DMS53 treated with DMSO at 0.1 percent for 48 hours (cell line): ENCODE results near the gene CAPN1.
"Not testable (repeated sequence)": the region's sequence is repeated elsewhere in the genome, so short reads cannot be mapped to it uniquely, and the experiment has no call there.

Experiments
- DNase-seq: peaks from one replicate; lab custom pipeline; 2025; ENCODE audit not compliant: unreplicated experiment; lab: John Stamatoyannopoulos, UW

The CAPN1 gene

DNA sequence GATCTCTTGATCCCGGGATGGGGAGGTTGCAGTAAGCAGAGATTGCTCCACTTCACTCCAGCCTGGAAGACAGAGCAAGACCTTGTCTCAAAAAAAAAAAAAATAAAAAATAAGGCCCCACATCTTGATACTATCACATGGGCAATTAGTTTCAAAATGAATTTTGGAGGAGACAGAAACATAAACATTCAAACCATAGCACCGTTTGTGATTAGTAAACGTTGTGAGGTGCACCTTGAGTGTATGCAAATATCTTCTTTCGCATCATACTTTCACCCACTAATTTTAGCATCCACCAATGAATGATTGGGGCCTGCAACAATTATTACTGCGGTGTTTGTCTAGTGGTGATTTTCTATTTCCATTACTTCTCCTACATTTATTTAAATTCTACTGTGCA, 22.7 kb upstream of the CAPN1 start:
- no peak for DNase-seq

DNA sequence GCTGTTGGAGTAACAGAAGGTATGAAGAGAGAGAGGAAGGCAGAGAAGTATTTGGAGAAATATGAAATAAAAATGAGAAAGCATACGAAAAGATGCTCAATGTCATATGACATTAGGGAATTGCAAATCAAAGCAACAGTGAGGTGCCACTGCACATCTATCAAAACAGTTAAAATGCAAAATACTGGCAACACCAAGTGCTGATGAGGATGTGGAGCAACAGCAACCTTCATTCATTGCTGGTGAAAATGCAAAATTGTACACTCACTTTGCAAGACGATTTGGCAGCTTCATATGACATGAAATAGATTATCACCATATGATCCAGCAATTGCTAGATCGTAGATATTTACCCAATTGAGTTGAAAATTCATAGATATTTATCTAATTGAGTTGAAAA, 21.1 kb upstream of the CAPN1 start:
- DNase-seq: no peak

DNA sequence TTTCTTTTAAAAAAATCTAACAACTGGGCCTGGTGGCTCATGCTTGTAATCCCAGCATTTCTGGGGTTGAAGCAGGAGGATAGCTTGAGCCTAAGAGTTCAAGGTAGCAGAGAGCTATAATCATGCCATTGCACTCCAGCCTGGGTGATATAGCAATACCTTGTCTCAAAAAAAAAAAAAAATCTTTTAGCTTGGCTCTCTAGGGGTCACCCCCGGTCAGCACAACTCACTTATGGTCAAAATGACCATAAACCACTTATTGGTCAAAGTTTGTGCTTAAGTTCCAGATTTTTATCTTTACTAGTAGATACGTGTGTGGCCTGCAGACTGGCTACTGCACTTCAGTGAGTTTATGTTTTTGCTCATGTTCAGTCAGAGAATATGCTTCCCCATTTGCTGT, 18.0 kb upstream of the CAPN1 start:
- DNase-seq: no peak

DNA sequence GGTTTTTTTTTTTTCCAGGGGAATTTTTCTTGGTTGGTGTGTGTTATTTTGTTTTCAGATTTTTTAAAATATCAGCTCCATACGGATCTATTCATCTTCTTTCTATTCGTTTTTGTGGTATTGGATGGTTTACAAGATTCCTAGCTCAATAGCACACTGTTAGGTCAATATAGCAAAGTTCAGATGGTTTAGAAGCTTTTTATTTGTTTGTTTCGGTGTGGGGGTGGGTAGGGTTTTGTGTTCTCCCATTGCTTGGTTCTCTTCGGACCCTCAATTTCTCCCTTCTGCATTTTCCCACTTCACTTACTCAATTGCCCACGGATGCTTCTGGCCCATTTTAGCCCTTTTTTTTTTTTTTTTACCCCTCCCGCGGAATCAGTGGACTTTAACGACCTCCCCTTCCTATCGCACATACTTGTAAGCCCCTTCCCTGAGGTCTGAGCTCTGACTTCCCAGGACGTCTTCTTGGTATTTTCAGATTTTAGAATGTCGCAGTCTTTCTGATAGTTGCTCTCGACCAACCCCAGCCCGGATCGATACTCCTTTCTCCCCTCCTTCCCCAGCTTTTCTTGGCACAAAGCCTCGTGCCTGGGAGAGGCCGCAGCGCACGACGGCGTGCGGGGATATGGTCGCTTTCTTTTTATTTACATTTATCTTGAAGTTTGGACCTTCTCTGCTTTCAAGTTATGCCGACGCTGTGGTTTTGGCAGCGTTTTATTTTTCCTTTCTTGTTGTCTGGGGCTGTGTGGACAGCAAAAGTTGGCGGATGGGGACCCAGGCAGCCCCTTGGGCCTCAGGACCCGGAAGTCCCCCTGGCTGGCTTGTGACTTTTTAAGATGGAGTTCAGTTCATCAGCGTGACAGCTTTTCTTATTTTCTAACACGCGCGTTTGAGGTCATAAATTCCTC, 16.1 kb upstream of the CAPN1 start:
- DNase-seq: peak; percentile 18

DNA sequence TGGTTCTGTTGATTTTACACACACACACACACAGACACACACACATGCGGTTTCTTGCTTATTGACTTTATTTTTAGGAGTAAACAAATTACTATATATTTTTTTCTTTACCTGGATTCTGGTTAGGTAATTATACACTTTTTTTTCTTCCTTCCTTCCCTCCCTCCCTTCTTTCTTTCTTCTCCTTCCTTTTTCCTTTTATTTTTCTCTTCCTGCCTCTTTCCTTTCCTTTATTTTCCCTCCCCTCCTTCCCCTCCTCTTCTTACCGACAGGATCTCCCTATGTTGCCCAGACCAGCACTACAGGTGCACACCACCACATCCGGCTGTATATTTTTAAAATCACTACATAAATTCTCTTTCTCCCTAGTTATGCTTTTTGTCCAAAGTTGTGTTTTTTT, 14.8 kb upstream of the CAPN1 start:
- DNase-seq: no peak

DNA sequence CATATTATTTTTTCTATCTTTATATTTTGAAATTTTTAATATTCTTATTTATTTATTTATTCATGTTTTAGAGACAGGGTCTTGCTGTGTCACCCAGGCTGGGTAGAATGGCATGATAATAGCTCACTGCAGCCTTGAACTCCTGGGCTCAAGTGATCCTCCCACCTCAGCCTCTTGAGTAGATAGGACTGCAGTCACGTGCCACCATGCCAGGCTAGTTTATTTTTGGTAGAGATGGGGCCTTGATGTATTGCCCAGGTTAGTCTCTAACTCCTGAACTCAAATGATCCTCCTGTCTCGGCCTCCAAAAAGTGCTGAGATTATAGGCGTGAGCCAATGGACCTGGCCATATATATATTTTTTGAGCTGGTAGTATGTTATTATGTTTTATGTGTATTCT, 14.1 kb upstream of the CAPN1 start:
- DNase-seq: no peak

DNA sequence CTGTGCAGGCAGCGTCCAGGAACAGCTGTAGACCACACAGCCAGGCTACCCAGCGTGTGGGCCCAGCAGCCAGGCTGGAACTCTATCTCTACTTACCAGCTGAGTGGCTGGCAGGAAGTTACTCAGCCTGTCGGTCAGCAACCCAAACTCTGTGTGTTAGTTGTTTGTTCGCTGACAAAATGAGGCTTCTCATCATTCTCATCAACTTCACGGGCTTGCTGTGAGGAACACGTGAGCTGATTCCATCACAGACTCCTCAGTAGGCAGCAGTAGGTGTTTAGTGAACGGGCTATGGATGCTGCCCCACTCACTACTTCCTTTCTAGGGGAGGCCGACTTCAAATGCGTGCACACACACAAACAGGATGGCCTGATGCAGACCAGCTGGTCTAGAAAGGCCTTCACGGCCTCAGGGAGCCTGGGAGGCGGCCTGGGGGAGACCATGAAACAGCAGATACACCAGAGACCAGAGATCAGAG, 12.5 kb upstream of the CAPN1 start:
- no peak for DNase-seq

DNA sequence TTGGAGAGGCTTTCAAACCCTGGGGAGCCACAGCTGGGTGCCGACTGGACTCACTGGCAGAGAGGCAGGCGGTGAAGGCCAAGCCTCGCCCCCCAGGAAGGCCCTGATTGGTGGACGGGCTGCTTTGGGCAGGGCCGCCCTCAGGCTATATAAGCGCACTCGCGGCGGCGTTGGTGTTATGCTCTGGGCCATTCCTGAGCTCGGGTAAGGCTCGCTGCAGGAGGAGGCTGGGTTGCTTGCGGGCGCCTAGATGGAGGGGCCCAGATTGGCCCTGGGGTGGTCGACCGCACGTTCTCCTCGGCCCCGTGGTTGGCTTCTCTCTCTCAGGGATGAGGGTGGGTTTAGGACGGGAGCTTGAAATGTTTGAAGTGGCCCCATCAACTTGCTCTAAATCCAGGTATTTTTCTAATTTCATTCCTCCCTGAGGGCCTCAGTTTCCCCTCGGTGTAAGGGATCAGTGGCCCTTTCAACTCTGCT, 11.6 kb upstream of the CAPN1 start, which contains the start of gene SPDYC:
SPDYC (plus strand) TSS at position 176 of the 477 bp plus-strand sequence. CDS start 1,125 bp downstream, outside the sequence.
- no peak for DNase-seq

DNA sequence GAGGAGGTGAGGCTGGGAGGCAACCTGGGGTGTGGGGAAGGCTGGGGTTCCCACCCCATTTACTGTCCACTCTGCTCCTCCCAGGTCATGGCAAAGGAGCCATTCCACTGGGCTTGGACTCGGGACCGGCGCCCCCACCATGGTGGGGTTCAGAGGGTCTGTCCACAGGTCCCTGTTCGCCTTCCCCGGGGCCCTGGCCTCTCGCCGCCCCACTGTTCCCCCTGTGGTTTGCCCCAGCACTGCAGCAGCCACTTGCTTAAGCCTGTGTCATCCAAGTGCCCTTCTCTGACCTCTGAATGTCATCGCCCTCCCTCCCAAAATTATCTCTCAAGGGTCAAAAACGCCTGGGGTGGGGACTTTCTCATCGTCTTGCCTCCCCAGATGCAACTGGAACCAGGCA, 9.1 kb upstream of the CAPN1 start:
- DNase-seq: no peak

DNA sequence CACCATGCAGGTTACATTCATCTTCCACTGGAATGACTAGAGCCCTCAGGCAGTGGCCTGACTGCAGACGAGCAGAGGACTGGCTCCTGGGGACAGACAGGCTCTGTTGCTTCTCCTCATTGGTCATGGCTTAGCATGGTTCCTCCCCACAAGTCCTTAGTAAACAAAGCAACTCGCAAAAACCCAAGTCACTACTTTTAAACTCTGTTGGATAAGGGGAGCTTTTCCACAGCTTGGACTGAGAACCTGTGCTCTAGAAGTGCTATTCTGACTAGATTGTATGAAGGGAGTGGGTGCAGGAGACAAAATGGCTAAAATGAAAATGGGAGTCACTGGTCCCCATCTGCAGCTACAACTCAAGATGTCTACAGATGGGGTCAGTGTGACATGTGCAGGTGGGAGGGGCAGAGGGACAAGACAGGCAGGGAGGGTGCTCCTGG, 7.1 kb upstream of the CAPN1 start:
- DNase-seq: not testable (repeated sequence)

DNA sequence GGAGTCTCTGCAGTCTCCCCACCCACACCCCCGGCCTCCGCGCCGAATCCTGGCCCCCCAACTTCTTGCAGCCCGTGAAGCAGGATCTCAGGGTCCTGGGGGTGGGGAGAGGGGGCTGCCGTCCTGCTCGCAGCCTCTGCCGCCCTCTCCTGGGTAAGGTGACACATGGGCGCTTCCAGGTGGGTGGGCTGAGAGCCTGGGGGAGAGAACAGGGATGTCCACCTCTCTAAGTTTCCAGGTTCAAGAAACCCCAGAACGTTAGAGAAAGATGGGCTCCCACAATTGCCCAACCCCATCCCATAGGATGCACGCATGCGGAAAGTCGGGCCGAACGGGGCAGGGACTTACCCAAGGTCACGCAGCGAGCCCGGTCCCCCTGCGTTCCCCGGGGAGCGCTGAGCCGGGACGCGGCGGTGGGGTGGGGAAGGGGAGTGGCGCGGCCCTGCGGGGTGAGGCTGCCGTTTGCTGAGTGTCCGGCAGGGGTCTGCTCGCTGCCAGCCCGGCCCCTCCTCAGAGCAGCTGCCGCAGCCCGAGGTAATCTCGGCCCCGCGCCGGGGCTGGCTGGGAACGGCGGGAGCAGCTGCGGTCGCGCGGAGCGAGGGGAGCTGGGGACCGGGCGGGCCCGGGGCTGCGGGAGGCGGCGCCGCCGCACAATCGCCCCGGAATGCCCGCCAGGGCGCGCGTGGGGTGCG, 705 bp upstream of the CAPN1 start:
- peak; percentile 35 for DNase-seq

DNA sequence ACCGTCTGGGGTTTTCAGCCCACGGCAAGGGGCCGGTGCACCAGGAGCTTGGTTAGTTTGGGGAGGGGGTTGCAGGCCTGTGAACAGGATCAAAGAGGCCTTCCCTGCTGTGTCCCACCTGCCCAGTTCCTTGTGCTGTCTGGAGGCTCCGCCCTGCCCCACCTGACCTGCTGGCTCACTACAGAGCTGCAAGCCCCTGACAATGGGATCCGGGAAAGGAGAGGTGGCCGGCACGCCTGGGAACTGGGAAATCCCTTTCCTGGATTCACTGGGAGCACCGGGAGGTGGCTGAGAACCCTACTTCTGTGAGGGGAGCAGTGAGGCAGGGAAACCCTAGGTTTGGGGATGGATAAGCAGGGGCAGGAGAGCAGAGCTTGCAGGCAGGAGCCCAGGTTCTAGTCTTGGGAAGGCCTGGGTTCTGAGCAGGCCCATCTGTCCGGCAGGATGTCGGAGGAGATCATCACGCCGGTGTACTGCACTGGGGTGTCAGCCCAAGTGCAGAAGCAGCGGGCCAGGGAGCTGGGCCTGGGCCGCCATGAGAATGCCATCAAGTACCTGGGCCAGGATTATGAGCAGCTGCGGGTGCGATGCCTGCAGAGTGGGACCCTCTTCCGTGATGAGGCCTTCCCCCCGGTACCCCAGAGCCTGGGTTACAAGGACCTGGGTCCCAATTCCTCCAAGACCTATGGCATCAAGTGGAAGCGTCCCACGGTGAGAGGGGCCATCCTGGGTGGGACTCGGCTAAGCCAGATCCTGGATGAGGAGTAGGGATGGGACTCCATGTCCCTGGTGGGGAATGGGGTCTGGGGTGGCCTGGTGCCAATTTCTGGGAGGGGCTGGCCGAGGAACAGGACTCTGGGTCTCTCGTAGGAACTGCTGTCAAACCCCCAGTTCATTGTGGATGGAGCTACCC, 786 bp downstream of the CAPN1 start:
- no peak for DNase-seq

DNA sequence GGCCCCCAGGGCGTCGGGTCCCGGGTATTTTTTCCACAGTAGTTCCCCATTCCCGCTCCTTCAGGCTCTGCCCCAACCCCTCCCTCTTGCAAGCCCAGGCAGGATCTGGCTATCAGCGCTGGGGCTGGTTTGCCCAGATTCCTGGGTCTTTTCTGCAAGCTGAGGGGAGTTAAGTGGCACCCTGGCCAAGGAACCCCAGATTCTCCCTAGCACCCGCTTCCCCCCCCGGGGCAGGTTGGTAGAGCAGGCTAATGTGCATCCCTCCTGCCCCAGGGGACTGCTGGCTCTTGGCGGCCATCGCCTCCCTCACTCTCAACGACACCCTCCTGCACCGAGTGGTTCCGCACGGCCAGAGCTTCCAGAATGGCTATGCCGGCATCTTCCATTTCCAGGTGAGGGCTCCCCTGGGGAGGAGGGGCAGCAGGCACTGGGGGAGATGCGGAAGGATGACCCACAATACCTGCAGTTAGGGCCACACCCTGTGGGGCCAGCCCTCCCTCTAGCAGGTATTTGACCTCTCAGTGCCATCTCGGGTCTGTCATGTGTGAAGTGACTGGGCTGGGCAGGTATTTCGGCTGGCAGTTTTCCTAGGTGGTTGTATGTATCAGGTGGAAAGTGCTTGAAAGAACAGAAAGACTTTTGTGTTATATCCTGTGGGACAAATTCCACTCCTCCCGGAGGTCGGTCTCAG, 1.6 kb downstream of the CAPN1 start:
- no peak for DNase-seq

DNA sequence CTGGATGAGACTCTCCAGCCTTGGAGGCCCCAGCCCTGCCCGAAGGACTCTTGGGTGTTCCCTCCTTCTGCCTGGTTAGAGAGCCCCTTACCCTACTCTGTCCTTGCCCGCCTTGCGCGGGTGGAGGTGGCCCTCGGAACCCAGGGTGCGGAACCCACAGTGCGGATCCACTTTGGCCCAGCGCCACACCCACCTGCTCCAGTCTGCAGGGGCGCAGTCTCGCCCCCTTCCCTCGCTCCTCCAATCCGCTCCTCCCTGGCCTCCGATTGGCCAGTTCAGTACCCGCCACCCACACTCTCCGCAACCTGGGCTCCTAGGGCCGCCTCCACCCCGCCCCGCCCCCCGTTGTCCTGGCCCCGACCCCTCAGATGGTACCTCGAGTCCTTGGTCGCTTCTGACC, 2.4 kb downstream of the CAPN1 start:
- no peak for DNase-seq

DNA sequence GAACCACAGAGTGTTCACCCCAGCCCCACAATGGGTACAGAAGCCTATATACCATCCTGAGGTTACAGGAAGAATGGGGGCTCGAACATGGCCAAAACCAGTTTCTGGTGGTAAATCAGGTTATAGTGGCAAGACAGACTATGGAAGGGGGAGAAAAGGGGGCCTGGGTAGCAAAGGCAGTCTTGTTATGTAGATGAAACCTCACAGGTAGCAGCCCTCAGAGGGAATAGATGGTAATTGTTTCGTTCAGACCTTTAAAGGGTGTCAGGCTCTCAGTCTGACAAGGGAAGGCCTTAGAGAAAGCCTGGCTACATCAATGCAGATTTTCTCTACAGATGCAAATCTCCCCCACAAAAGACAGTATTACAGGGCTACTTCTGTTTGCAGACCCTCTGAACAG, 3.4 kb downstream of the CAPN1 start:
- DNase-seq: no peak

DNA sequence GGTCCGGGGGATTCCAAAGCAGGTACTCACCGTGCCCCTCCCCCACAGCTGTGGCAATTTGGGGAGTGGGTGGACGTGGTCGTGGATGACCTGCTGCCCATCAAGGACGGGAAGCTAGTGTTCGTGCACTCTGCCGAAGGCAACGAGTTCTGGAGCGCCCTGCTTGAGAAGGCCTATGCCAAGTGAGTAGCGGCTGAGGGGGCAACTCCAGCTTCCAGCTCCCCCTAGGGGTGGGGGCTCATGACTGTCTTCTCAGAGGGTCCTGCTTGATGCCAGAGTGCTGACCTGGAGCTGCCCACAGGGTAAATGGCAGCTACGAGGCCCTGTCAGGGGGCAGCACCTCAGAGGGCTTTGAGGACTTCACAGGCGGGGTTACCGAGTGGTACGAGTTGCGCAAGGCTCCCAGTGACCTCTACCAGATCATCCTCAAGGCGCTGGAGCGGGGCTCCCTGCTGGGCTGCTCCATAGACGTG, 4.2 kb downstream of the CAPN1 start:
- DNase-seq: no peak

DNA sequence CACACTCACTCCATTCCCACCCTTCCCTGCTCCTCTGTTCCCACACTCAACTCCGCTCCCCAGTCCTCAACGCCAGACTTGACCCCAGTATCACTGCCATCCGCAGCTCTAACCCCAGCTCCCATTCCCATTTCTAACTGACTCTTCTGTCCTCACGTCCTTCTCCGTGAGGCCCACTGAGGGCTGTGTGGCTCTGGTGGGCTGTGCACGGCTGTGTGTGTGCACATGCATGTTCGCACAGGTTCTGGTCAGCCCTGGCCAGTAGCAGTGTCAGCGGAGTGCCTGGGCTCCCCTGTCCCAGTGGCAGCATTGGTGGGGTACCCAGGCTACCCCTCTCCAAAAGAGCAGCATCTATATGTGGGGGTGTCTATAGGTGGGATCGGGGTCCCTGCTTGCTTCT, 5.0 kb downstream of the CAPN1 start:
- DNase-seq: no peak

DNA sequence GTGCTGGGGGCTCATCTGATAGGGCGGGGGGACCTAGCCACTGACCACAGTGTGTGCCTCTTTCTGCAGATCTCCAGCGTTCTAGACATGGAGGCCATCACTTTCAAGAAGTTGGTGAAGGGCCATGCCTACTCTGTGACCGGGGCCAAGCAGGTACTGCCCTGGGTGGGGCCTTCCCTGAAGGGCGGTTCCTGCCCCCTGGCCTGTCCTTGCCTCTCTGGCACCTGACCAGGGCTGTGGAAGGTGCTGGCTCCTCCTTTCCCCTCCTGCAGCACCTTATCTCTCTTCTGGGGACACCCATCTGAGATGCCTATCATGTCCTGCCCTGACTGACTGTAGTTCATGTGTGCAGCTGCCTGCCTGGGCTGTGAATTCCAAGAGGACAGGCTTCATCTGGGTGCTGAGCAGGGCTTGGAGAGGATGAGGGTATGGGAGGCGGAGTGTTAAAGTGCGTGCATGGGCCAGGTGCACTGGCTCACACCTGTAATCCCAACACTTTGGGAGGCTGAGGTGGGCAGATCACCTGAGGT, 5.5 kb downstream of the CAPN1 start:
- DNase-seq: no peak

DNA sequence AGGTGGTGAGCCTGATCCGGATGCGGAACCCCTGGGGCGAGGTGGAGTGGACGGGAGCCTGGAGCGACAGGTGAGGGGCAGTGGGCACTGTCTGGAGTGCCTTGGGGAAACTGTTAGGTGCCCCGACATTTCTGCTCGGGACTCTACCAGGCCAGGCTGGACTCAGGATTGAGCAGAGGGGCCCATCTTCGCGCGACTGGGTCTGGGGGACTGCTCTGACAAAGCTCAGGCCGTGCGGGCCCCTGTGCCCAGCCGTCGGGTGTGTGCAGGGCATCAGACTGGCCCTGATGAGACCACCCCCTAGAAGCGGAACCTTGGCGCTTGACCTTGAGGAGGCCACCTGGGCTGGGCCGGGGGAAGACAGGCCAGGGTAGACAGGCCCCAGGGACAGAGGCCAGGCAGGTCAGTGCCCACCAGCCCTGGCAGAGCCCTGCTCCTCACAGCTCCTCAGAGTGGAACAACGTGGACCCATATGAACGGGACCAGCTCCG, 6.3 kb downstream of the CAPN1 start:
- DNase-seq: no peak

DNA sequence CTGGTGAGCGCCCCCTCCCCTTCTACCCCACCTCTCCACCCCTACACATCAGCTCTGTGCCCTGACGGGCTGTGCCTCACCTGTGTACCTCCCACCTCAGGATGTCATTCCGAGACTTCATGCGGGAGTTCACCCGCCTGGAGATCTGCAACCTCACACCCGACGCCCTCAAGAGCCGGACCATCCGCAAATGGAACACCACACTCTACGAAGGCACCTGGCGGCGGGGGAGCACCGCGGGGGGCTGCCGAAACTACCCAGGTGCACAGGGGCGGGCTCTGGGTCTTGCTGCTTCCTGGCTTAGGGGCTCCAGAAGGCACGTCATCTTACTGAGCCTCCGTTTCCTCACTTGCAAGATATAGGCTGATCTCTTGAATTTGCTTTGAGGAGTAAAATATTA, 6.8 kb downstream of the CAPN1 start:
- no peak for DNase-seq
